MM.1S (cell line): ENCODE results near the gene SZT2.

Experiments
- EZH2 ChIP-seq: fragments of 300-600 bp; sonication (generic); optimal IDR thresholded peaks from 2 replicates; pipeline ENCODE3; 2017; ENCODE audit warnings: low read depth, mild to moderate bottlenecking, antibody characterized with exemption, low read length, mixed read lengths
- EZH2phosphoT487 ChIP-seq: fragments of 300-600 bp; sonication (generic); IDR thresholded peaks from 2 replicates; pipeline ENCODE4 v1.6.1; 2018; ENCODE audit warnings: antibody characterized with exemption, low read length
- TF ChIP-seq, protein P1 (sequence below): fragments of 300-600 bp; sonication (generic); IDR thresholded peaks from 2 replicates; pipeline ENCODE4 v1.5.1; 2016; ENCODE audit warnings: antibody characterized with exemption, low read length, mixed read lengths

DNA sequence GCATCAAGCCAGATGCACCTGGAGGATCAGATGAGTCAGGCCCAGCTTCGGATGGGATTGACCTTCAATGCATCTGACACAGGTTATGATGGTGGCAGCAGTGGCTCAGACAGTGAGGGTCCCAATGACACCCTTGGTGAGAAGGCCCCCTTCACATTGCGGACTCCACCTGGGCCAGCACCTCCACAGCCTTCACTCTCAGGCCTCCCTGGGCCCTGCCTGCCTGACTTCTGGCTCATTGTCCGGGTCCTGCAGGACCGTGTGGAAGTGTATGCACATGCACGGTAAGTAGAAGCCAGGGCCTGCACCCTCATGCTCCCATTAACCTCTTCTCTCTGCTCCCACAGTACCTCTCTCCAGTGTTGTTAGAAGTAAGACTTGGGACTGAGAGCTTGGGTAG lies 43.2 kb downstream of the SZT2 start:
- TF ChIP-seq, protein P1, sequence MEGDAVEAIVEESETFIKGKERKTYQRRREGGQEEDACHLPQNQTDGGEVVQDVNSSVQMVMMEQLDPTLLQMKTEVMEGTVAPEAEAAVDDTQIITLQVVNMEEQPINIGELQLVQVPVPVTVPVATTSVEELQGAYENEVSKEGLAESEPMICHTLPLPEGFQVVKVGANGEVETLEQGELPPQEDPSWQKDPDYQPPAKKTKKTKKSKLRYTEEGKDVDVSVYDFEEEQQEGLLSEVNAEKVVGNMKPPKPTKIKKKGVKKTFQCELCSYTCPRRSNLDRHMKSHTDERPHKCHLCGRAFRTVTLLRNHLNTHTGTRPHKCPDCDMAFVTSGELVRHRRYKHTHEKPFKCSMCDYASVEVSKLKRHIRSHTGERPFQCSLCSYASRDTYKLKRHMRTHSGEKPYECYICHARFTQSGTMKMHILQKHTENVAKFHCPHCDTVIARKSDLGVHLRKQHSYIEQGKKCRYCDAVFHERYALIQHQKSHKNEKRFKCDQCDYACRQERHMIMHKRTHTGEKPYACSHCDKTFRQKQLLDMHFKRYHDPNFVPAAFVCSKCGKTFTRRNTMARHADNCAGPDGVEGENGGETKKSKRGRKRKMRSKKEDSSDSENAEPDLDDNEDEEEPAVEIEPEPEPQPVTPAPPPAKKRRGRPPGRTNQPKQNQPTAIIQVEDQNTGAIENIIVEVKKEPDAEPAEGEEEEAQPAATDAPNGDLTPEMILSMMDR = no peak
- no peak for TF ChIP-seq EZH2
- TF ChIP-seq EZH2phosphoT487 = no peak
